ENCODE results near the gene MAP2K1.
"Not testable (repeated sequence)": the region's sequence is repeated elsewhere in the genome, so short reads cannot be mapped to it uniquely, and the experiment has no call there.

DNA sequence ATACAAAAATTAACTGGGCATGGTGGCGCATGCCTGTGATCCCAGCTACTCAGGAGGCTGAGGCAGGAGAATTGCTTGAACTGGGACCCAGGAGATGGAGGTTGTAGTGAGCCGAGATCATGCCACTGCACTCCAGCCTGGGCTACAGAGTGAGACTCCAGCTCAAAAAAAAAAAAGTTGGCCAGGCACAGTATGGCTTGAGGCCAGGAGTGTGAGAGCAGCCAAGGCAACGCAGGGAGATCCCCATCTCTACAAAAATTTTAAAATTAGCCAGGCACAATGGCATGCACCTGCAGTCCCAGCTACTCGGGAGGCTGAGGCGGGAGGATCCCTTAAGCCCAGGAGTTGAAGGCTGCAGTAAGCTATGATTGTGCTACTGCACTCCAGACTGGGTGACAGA, 38.2 kb upstream of the MAP2K1 start:
- TF ChIP-seq, protein P1, sequence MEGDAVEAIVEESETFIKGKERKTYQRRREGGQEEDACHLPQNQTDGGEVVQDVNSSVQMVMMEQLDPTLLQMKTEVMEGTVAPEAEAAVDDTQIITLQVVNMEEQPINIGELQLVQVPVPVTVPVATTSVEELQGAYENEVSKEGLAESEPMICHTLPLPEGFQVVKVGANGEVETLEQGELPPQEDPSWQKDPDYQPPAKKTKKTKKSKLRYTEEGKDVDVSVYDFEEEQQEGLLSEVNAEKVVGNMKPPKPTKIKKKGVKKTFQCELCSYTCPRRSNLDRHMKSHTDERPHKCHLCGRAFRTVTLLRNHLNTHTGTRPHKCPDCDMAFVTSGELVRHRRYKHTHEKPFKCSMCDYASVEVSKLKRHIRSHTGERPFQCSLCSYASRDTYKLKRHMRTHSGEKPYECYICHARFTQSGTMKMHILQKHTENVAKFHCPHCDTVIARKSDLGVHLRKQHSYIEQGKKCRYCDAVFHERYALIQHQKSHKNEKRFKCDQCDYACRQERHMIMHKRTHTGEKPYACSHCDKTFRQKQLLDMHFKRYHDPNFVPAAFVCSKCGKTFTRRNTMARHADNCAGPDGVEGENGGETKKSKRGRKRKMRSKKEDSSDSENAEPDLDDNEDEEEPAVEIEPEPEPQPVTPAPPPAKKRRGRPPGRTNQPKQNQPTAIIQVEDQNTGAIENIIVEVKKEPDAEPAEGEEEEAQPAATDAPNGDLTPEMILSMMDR (IDR thresholded peaks at IDR 0.05 in 4 of 5, conservative IDR thresholded peaks at IDR 0.05 in 1 of 5), result not testable (repeated sequence)
- not testable (repeated sequence) for TF ChIP-seq POLR2A (IDR thresholded peaks at IDR 0.05)

Measured in gastrocnemius medialis (tissue), 4 donors.